ENCODE data around the gene TNIP2.
"Not testable (repeated sequence)": the region's sequence is repeated elsewhere in the genome, so short reads cannot be mapped to it uniquely, and the experiment has no call there.

TNIP2 gene

DNA sequence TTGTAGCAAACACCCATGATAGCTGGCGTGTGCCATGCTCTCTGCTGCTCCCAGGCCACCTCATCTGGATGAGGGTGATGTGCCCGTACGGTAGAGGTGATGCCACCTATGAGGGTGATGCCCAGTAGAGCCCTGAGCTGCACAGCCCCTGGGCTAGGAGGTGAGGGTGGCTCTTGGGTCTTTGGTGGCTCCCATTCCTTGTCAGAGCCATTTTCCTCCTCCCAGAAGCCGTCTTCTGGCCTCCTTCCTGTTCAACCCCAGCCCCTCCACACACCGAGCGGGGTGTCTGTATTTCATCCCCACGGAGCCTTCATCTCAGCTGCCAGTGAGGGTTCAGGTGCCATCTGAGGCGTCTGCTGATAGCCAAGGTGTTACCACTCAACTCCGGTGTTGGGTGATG is 12.0 kb upstream of the TNIP2 start:
- no peak for DNase-seq (ENCODE audit: low read depth in 2 of 2)

DNA sequence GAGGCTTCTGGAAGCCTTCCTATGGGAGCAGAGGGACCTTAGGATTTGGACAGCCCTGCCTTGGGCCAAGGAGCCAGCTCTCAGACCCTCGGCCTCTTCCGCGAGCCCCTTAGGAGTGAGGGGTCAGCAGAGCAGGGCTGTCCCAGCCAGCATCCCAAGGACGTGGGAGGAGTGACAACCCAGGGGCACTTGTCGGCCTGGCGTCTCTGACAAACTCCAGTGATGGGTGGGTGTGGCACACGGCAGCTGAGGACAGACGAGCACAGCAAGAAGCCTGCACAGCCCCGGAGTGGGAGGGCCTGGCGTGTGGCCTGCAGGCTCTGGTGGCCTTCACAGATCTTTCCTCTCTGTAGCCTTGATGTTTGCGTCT is 11.6 kb upstream of the TNIP2 start:
- DNase-seq (ENCODE audit: low read depth in 2 of 2): no peak

DNA sequence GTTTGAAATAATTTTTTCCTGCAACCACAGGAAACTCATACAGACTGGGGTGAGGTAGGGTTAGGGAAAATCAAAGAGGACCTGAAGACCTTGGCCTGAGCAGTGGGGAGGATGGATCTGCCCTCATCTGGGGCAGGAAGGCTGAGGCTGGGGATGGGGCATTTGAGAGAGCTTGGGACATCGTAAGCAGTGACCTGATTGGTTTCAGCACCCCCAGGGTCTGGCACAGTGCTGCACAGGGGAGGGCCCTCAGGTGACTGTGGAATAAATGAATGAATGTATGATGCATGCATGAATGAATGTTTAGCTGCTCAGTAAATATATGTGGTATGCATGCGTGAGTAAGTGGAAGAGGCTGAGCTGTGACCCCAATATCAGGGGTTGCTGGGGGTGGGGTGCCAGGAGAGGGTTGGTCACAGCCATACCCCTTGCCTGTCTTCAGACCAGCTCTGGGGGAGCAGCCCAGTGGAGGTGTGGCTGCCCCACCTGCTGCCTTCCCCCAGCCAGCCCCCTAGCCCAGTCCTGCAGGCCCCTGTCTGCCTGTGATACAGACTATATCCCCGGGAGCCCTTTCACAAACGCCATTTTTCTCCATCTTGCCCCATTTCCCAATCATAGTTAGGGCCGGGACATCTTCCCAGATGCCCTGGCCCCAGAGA is 11.0 kb upstream of the TNIP2 start:
- no peak for DNase-seq (ENCODE audit: low read depth in 2 of 2)

DNA sequence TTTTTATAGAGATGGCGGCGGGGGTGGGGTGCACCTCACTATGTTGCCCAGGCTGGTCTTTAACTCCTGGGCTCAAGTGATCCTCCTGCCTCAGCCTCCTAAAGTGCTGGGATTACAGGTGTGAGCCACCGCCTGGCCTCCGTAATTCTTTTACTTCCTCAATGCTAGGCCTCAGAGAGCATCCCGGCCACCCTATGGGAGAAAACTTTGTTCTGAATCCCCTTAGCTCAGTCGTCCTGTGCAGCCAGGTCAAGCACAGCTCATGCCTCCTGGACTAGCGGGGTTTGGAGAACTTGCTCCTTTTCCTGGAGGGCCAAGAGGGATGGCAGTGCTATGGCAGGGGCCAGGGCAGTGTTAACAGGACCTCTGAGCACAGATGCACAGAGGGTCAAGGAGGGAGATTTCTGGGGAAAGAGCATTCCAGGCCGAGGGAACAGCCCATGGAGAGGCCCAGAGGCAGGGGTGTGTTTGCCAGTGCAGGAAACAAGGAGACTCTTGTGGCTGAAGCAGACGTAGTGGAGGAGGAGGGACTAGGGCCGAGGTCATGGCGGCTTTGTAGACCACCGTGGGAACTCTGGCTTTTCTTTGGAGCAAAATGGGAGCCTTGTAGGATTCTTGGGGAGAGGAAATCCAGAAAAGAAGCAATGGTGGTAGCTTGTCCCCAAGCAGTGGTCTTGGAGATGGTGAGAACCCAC is 9.8 kb upstream of the TNIP2 start:
- DNase-seq (ENCODE audit: low read depth in 2 of 2): no peak

DNA sequence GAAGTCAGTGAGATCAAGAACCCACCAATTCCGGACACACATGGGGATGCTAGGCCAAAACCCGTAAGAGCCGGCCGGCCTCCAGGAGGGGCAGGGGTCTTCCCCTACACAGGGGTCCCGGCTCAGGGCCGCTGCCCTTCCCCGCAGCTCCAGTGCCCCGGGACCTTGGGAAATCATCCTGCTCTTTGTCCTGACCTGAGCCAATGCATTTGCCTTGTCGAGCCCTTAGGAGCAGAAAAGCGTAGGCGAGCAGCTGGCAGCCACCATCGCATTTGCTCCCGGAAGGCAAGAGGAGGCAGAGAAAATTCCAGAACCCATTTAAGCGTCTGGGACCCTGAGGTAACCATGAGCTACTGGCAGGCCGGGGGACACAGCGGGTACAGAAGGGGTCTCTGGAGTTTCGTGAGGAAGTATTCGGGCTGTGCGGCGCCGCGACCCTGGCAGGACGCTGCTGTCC is 7.4 kb upstream of the TNIP2 start:
- no peak for DNase-seq (ENCODE audit: low read depth in 2 of 2)

DNA sequence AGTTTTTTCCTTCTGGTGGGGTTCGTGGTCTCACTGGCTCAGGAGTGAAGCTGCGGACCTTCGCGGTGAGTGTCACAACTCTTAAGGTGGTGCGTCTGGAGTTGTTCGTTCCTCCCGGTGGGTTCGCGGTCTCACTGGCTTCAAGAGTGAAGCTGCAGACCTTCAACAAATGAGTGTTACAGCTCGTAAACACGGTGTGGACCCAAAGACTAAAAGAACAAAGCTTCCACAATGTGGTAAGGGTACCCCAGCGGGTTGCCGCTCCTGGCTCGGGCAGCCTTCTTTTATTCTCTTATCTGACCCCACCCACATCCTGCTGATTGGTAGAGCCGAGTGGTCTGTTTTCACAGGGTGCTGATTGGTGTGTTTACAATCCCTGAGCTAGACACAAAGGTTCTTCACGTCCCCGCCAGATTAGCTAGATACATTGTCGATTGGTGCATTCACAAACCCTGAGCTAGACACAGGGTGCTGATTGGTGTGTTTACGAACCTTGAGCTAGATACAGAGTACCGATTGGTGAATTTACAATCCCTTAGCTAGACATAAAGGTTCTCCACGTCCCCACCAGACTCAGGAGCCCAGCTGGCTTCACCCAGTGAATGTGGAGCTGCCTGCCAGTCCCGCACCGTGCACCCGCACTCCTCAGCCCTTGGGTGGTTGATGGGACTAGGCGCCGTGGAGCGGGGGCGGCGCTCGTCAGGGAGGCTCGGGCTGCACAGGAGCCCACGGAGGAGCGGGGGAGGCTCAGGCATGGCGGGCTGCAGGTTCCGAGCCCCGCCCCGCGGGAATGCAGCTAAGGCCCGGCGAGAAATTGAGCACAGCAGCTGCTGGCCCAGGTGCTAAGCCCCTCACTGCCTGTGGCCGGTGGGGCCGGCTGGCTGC is 6.6 kb upstream of the TNIP2 start:
- DNase-seq (ENCODE audit: low read depth in 2 of 2): not testable (repeated sequence)

DNA sequence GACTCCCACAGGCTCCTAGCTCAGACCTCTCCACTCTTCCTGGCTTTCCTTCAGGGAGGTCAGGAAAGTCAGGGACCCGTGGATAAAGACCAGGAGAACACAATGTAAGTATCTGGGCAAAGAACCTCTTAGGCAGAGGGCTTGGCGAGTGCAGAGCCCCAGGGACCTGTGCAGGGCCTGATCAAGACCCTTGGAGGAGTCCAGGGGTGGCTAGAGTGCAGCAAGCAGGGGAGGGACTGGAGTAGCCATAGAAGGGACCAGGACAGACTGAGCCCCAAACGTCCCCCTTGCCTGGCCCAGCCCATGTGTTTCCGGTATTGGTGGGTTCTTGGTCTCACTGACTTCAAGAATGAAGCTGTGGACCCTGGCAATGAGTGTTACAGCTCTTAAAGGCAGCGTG is 5.9 kb upstream of the TNIP2 start:
- DNase-seq (ENCODE audit: low read depth in 2 of 2): no peak

DNA sequence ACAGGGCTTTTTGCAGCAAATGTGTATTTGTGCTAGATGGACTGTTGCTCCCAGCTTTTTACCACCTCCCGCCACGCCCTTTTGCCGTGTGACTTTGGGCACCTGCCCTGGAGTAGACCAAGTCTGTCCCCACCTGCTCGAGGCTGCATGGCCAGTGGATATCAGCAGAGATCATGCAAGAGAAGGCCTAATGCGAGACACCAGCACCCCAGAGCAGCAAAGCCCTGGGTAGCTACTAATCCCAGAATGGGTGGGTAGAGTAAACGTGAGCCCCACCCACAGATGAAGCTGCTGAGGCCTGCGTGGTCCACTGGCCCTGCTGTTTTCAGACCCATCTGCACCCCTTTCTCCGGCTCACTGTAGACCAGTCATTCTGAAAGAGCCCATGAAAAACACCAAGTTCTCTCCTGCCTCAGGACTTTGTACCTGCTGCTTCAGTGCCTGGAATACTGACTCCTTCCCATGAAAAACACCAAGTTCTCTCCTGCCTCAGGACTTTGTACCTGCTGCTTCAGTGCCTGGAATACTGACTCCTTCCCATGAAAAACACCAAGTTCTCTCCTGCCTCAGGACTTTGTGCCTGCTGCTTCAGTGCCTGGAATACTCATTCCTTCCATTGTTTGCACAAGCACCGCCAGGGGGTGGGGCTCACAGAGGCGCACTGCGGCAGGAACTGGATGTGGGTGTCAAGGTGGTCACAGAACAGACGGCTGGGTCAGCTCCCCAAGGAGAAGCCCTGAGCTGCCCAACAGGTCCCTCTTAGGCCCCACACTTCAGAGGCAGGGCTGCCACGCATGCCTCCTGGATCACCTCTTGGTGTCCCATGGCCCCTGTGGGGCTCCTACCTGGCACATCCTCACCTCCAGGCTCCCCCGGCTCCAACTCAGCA is 5.1 kb upstream of the TNIP2 start:
- DNase-seq (ENCODE audit: low read depth in 2 of 2): no peak

DNA sequence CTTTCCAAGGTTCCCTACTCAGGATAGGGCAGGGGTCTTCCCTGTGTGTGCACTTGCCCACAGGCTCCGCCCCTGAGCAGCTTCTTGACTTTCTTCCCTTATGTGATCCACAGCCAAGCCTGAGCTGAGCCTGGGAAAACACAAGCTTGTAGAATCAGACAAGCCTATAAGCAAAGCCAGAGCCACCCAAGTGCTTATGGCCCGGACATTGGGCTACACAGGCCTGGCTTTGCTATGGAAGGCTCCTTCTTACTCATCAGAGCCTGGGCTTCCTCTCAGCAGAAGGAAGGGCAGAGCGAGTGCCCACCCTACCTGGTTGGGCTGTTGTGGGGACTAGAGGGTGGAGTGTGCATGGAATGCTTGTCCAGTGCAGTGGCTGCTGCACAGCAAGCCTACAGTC is 1.3 kb upstream of the TNIP2 start:
- no peak for DNase-seq (ENCODE audit: low read depth in 2 of 2)

DNA sequence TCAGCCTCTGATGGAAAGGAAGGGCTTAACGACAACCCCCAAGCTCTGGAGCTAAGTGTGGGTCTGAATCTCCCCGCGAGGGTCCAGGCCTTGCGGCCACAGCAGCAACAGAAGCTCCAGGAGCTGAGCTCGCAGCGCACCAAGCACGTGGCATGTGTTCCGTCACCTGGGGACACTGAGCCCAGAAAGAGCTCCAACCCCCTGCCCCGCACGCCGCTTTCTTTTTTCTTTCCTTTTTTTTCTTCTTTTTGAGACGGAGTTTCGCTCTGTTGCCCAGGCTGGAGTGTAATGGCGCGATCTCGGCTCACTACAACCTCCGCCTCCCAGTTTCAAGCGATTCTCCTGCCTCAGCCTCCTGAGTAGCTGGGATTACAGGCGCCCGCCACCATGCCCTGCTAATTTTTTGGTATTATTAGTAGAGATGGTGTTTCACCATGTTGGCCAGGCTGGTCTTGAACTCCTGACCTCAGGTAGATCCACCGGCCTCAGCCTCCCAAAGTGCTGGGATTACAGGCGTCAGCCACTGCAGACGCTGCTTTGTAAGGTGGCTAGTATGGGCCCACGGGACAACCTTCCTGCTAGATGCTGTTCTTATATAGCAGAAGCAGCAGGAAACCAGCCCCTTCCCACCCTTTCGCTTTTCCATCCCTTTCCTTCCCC is 685 bp upstream of the TNIP2 start:
- no peak for DNase-seq (ENCODE audit: low read depth in 2 of 2)

DNA sequence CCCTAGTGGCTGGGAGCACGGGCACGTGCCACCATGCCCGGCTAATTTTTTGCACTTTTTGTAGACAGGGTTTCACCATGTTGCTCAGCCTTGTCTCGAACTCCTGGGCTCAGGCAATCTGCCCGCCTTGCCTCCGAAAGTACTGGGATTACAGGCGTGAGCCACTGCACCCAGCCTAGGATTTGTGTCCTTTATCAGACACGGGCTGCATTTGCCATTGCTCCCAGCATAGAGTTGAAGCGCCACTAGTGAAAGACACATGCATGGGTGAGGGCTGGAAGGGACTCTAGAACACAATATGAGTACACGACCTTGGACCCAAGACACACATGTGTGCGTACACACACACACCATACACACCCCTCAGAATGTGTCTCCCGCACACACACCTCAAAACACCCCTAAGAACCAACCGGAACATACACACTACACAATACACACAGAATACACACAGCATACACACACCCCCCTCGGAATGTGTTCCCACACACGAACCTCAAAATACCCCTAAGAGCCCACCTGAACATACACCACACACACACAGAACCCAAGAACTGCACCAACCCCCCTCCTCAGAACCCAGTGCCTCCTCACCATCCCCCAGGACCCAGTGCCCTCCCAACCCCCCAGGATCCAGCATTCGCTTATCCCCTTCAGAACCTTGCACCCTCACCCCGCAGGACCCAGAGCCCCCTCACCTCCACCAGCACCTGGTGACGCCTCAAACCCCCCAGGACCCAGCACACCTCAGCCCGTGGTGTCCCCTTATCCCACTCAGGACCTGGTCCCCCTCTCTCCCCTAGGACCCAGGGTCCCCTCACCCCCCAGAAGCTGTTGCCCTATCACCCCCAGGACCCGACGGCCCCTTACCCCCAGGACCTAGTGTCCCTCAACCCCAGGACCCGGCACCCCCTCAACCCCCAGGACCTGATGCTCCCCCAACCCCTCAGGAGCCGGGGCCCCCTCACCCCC is 1.0 kb downstream of the TNIP2 start:
- DNase-seq (ENCODE audit: low read depth in 2 of 2): no peak

DNA sequence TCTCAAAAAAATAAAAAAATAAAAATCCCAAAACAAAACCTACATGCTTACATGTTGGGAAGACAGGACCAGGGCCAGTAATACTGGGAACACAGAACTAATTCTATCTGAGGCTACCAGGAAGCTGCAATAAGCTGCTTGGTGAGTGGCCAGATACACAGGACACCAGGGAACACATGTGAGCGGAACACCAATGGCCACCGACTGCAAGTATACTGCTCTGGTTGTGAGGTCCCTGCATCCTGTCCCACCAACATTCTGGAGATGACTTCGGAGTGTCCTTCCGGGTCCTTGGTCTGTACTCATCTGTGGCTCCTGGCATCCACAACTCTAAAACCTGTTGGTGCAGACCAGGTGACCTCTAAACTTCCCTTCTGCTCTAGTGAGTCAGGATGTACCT is 2.7 kb downstream of the TNIP2 start:
- DNase-seq (ENCODE audit: low read depth in 2 of 2): no peak

DNA sequence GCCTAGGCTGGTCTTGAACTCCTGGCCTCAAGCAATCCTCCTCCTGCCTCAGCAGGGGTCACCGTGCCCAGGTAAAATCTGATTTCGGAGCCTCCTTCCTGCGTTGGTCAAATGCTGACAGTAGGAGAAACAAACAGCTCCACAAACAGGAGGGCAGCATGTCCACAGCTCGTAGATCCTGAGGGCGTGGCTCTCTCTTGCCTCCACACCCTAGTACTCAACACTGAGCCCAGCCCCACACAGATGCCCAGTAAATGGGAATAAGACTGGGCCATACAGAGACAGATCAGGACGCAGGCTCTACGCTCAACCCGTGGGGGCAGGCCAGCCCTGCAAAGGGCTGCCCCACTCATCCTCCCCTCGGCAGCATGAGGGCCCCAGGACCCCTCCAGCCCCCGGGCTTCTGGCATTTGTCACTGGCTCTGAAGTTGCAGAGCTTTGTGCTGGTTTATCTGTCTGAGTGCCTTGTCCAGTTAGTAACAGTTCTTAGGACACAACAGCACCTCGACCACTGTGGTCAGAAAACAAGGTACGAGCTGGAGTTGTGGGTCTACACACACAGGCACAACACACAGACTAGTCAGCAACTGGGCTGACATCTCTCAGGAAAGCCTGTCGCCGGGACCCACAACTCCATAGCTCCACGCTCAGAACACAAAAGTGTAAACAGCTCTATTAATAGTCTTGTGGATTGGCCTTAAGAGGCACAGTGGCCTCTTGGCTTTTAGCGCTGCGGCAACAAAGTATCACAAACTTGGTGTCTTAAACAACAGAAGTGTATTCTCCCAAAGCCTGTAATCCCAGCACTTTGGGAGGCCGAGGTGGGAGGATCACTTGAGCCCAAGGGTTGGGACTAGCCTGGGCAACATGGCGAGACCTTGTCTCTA is 5.2 kb downstream of the TNIP2 start:
- no peak for DNase-seq (ENCODE audit: low read depth in 2 of 2)

DNA sequence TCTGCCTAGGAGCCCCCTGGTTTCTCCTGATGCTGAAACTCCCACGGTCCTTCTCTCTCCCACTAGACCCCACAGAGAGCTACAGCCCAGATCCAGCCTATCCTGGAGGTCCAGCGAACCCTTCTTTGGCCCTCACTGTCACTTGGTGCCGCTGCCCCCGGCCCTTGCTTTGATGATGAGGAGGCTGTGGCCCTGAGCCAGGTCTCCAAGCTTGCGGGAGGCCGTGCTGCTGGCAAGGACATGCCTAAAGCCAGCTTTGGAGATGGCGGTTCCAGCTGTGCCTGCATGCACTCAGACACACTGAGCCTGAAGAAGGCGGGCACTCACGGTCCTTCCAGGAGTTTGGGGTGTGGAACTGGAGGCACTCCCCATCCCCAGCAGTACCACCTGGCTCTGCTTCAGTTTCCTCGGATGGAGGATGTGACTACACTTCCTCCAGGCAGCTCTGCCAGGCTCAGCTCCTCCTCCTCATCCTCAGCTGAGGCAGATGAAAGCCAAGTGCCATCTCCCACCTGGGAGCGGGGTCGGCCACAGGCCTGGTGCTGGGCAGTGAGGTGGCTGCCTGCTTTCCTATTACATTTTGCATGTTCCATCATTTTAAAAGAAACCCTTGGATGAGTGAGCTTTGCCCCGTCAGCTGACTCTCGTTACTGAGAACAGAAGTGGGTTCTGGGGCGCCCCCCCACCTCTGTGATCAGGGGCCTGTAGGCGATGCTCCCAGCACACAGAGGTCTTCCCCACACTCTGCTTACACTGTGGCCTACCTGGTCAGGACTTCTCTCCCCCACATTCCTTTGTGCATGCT is 9.0 kb downstream of the TNIP2 start:
- no peak for DNase-seq (ENCODE audit: low read depth in 2 of 2)

DNA sequence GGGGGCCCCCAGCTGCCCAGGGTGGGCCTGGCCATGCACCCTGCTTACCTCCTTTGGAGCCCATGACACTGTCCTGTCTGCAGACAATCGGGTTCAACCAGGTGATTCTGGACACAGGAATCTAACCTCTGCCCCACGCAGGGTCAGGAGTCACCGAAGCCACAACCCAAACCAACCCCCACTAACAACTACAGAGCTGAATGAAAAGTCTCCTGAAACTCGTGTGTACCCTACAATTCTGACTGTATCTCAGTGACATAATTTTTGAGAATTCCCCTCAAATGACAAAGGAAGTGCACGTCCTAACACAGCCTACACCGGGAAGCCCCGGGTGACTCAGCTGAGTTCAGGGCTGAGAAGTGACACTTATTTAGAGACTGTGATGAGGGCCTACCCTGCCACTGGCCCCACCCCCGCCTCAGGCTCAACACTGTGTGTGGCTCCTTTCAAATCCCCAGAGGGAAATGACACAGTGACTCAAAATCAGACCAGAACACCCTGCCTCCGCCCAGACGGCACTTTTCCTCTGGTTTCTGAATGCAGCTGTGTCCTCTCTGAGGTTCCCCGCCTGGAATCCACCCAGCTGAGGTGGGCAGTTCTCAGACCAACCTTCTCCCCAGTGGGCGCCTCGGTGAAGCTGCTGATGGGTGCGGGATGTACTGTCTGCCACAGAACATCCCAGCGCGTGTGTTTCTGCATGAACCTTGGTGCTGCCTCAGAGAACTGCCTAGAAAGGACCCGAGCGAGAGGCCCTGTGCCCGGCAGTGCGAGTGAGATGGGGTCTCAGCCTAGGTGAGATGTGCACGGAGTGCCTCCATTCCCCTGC is 9.9 kb downstream of the TNIP2 start:
- DNase-seq (ENCODE audit: low read depth in 2 of 2): no peak

DNA sequence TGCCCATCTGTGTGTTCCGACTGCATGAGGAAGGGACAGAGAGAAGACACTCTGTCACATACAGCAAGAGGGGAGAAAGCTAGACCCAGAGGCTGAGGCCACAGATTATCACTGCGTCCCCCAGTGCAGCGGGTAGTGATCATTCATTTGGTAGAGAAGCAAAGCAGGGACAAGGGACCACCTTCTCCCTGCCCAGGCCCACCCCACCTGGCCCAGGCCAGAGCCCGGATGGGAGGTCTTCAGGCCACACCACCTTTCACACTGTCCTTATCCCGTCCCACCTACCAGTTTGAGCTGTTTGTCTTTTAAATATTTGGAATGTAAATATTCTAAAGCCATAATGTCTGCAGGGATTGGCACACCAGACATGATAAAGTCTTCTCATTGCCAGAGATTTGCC is 10.6 kb downstream of the TNIP2 start:
- no peak for DNase-seq (ENCODE audit: low read depth in 2 of 2)

DNA sequence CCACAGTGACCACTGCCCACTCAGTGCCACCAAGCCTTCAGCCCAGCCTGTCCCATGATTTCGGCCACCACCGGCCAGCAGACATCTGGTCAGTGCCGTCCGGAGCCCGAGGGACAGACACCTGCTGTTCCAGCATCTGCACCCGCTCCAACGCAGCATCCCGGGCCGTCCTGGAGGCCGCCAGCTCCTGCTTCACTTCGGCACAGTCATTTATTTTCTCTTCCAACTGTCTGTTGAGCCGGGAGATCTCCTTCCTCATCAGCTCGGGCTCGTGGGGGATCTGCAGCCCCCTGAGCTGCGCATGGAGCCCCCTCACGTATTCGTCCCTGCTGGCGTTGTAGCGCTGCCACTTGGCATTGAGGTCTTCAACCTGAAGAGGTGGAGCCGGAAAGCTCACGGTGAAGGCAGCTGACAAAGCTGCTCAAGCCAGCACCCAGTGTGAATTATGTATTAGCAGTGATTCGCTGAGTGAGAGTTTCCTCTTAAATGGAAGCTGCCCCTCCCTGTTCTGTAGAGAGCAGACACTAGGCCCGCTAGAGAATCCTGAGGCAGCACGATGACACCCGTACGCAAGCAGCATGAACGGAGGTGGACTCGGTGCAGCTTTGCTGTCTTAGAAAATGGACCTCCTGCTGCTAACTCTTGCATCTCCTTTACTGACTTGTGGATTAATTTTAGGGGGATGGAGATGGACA is 11.4 kb downstream of the TNIP2 start:
- DNase-seq (ENCODE audit: low read depth in 2 of 2): no peak
